ENCODE measurements around the gene TBX10. TPM values are rescaled to one million over a fixed set of nuclear protein-coding genes. Genes with fewer than 3 reads are reported as not detected.

The TBX10 gene
- total and polyA plus RNA-seq, 2 of the 8 experiments (the other 6 are each of a cell fraction or from before 2014, with no cell fraction given) = 0.09 TPM; not detected in 1

GRCh38 chr11:67611165-67611564 is 28.4 kb downstream of the TBX10 start:
- peaks cover 8% of the 10 kb centered on the region; the same call in 1 of the 2 replicates for H3K23me2 ChIP-seq (ENCODE audit: low read depth, low read length)
- WGBS, 2 experiments (ENCODE audit: extremely low coverage in 1 of 2, insufficient coverage in 1 of 2, insufficient read length in 1 of 2, insufficient replicate concordance in 2 of 2, low coverage in 1 of 2, low lambda C conversion rate in 2 of 2, missing lambda C conversion rate in 1 of 2) = 96% methylated on average over 9 of the region's 14 CpGs; no CpG with 5 or more reads in 1 of the 2 experiments
- no peak overlapping the region for H3K4ac ChIP-seq (replicated peaks; ENCODE audit: insufficient read length, low read depth, low read length)

More at GRCh38 chr11:67611165-67611564, 28.4 kb downstream of the TBX10 start:
- no peak overlapping the region for H4K5ac ChIP-seq (ENCODE audit: insufficient read length, low read depth, low read length)
- H3K9ac ChIP-seq (replicated peaks in 1 of 4; ENCODE audit: extremely low read depth in 1 of 4, low read depth in 3 of 4, low read length in 3 of 4) = no peak overlapping the region
- TF ChIP-seq SAP30 (IDR thresholded peaks at IDR 0.05; ENCODE audit: insufficient read depth, insufficient replicate concordance, low read length) (no peak), SP1 (IDR thresholded peaks at IDR 0.05; ENCODE audit: low read depth, low read length) (no peak), SIN3A (conservative IDR thresholded peaks at IDR 0.05 in 1 of 2, IDR thresholded peaks at IDR 0.05 in 1 of 2; ENCODE audit: low read depth in 1 of 2, low read length in 2 of 2) (no peak), RNF2 (IDR thresholded peaks at IDR 0.05; ENCODE audit: borderline replicate concordance, low read depth, low read length, missing control alignments, poor library complexity, severe bottlenecking) (no peak)
- H2BK15ac ChIP-seq (ENCODE audit: low read length) = no peak overlapping the region
- no peak for FAIRE-seq
- CTCF ChIA-PET (ENCODE audit: partially characterized antibody) = interaction anchor here (7.3 kb wide), 2 partner anchors 19 to 35 kb away, joined by 97 to 117 read pairs; partner anchors contain the start of gene NUDT8
- no peak overlapping the region for H3K27ac ChIP-seq (ENCODE audit: low read depth, low read length)
- H3K14ac ChIP-seq (ENCODE audit: insufficient read length) = no peak overlapping the region
- no peak overlapping the region for H2BK20ac ChIP-seq (ENCODE audit: low read length)
- no peak overlapping the region for H3K23ac ChIP-seq (ENCODE audit: insufficient read length)
- H3K4me1 ChIP-seq (replicated peaks in 1 of 4; ENCODE audit: control insufficient read depth in 3 of 4, insufficient read depth in 4 of 4, low read length in 3 of 4) = peaks cover 0 to 34% (median 23%) of the 10 kb centered on the region in 4 experiments; a peak in 6 of 7 replicates
- H3K4me2 ChIP-seq (ENCODE audit: insufficient read depth in 1 of 2, low read depth in 2 of 2, low read length in 2 of 2) = no peak overlapping the region
- H2AFZ ChIP-seq (ENCODE audit: low read length) = no peak overlapping the region
- no peak overlapping the region for H2BK120ac ChIP-seq (replicated peaks; ENCODE audit: low read depth, low read length)
- H3K9me3 ChIP-seq (ENCODE audit: insufficient read depth in 2 of 2, low read depth in 1 of 2, low read length in 1 of 2) = no peaks in the 10 kb centered on the region
- no peak overlapping the region for H2AK5ac ChIP-seq (ENCODE audit: low read depth, low read length)
- H2BK5ac ChIP-seq (ENCODE audit: low read depth, low read length) = no peak overlapping the region
- H3K79me2 ChIP-seq (ENCODE audit: control insufficient read depth in 1 of 2, insufficient read depth in 2 of 2, low read length in 2 of 2) = peaks cover 0 to 8% of the 10 kb centered on the region in 2 experiments; a peak in 1 of 4 replicates
- DNase-seq (ENCODE audit: low read depth in 1 of 2, low spot score in 2 of 2) = no peak
- POLR2A ChIA-PET (ENCODE audit: partially characterized antibody) = interaction anchor here (1.6 kb wide), 1 partner anchor 11 kb away, joined by 4 read pairs; no protein-coding TSS in a partner anchor
- no peak overlapping the region for H3K56ac ChIP-seq (replicated peaks; ENCODE audit: insufficient read length, low read depth, low read length)
- no peak overlapping the region for H3K4me3 ChIP-seq (ENCODE audit: extremely low read depth in 1 of 4, insufficient read depth in 2 of 4, low read depth in 3 of 4, low read length in 4 of 4)
- H4K20me1 ChIP-seq (replicated peaks in 1 of 2; ENCODE audit: control insufficient read depth in 1 of 2, insufficient read depth in 2 of 2, low read length in 2 of 2) = peaks cover 0 to 6% of the 10 kb centered on the region in 2 experiments
- H3K18ac ChIP-seq (ENCODE audit: extremely low read depth, low read length) = no peak overlapping the region
- peaks cover 0 to 5% (median 3%) of the 10 kb centered on the region in 4 experiments; a peak in 4 of 7 replicates for H3K27me3 ChIP-seq (replicated peaks in 1 of 4; ENCODE audit: control insufficient read depth in 3 of 4, extremely low read depth in 1 of 4, insufficient read depth in 3 of 4, low read length in 3 of 4)
- no peak overlapping the region for H4K8ac ChIP-seq (ENCODE audit: extremely low read depth, insufficient read depth, low read length)
- H3K36me3 ChIP-seq (ENCODE audit: control insufficient read depth in 2 of 4, insufficient read depth in 4 of 4, low read length in 3 of 4) = peaks cover 5 to 19% (median 12%) of the 10 kb centered on the region in 4 experiments; a peak in 7 of 8 replicates
- H3K79me1 ChIP-seq (ENCODE audit: low read depth, low read length) = no peaks in the 10 kb centered on the region
- H2BK12ac ChIP-seq (ENCODE audit: low read depth, low read length) = no peak overlapping the region
- H4K91ac ChIP-seq (replicated peaks; ENCODE audit: insufficient read length, low read length) = no peak overlapping the region
